HK-2 (cell line): Measurements from ENCODE around the gene TMSB10.

Source experiments
- DNase-seq: peaks from one replicate; pipeline ENCODE4 v3.0.0-alpha.2; 2018; ENCODE audit not compliant: unreplicated experiment

The TMSB10 gene

DNA sequence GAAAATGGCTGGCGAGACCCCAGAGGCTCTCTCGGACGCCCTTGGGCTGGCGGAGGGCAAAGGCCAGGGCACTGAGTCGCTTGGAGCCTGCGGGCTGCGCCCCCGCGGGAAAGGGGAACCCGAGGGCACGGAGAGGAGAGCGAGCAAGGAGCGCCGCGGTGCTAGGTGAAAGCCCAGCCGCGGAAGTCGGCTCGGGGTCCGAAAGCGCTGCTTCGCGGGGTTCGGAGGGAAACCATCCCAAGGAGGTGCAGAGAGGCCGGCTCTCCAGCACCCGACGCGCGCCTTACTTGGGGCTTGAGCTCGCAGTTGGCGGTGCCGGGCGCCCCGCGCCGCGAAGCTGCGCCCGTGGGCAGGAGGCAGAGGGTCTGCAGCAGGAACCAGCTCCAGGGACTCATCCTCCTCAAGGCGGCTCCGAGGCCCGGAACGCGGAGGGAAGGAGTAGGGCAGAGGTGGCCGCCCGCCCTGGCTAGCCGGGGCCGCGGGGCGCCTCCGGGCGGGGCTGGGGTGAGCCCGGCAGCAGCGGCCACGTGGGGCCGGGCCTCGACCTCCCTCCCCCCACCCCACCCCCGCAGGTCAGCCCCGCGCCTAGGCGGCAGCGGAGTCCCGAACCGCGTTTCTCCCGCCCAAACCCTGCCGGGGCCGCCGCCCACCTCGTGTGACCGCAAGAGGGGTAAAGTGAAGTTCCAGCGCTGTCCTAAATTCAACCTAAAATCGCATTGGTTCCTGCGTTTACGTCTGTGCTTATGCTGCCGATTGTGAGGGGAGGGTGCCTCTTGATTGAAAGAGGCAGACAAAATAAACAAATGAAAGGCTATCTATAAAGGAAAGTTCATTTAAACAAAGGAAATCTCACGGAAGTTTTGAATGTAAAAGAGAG lies 24.6 kb upstream of the TMSB10 start, which contains the start of gene TRABD2A:
TRABD2A (minus strand) TSS at position 440 of the 877 bp plus-strand sequence; CDS start at position 395, 45 bp downstream.
- peak; percentile 53 for DNase-seq

DNA sequence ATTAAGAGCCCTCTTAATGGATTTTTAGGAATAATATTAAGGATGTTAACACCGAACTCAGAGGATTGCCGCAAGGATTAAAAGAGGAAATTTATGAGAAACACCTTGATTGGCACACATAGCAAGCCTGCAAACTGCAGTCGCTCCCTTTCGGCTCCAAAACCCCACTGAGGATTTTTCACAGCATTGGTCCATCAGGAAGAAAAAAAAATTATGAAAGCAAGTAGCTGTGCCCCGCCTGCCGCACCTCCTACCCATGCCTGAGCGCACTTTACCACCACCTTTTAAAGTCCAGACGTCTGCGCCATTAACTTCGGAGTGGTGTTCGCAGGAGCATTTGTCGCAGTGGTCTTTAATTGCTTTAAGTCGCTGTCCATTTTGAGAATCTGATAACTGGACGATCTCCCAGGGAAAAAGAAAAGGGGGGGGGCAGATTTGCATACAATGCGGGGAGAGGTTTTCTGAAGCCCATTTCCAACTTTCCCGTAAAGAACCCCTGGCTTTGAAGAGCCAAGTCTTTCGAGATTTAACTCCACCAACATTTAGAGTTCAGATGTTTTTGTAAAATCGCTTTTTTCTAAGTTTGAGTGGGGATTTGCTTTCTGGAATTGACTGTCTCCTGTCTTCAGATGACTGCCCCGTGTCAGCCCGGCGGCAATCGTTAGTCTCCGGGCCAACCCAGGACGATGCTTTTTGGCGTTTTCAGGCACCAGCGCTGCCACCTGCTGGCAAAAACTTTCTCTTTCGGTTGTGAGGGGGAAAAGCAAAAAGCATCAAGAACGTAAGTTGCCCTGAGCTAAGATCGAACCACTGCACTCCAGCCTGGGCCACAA lies 23.7 kb upstream of the TMSB10 start:
- DNase-seq = peak; percentile 79

DNA sequence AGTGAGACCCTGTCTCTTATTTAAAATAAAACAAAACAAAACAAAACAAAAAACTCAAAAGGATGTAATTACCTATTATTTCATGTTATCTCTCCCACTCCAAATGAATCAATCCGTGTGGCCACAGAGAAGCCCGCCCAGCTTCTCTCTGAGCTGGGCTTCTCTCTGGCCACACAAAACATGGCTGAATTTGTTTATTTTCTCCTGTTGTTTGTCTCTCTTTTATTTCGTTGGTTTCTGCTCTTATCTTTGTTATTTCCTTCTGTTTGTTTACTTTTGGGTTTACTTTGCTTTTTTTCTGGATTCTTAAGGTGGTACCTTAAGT lies 23.1 kb upstream of the TMSB10 start:
- no peak for DNase-seq

DNA sequence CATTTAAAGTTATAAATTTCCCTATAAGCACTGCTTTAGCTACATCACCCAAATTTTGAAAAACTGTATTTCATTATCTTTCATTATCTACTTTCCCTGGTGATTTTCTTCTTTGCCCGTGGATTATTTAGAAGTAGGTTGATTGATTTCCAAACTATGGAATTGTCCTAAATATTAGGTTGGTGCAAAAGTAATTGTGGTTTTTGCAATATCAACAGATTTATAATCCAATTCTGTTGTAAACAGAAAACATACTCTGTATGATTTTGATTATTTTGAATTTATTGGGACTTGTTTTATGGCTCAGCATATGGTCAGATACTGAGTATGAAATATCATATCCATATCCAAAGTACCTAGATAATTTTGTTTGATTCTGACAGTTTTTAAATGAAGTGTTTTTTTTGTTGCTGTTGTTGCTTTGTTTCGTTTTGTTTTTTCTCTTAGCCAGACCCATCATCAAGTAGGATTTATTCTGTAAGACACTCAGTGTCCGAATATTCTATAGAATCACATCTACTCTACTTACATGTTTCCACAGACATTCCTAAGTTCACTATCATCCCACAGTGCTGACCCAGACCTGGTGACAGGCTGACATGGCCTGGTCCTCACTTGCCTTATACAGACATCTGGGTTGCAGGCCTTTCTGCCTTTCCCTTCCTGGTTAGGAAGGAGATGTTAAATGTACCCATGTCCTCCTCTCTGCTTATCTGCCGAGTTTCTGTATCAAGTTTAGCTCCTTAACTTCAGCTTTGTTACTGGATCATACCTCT lies 22.5 kb upstream of the TMSB10 start:
- no peak for DNase-seq

DNA sequence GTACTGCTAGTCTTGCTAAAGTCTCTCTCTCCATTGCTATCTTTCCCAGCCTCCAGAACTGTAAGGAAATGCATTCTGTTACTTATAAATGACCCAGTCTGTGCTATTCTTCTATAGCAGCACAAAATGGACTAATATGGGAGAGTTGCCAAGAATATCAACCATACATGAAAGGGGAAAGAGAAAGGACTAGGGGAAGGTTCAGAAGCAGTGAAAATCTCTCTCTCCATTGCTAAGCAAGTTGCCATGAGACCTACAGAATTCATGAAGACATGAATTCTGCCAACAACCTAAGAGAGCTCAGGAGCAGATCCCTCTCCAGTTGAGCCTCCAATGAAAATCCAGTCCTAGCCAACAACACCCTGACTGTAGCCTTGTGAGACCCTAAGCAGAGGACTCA lies 21.0 kb upstream of the TMSB10 start:
- no peak for DNase-seq

DNA sequence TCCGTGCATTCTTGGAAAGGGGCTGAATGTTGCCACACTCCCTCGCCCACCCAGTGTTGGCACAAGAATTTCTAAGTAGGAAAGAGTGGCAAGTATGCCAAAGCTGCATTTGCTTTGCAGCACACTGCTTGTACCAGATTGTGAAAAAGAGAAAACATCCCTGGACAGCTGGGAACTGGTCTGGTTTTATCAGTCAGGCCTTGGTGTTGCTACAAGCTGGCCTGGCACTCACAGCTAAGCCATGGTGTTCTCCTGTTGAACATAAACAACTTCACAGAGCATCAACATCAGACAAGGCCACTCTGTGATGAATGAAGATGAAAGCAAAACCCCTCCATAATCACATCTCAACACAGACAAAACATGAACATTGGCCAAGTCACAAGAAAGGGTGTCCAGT lies 20.3 kb upstream of the TMSB10 start:
- no peak for DNase-seq

GRCh38 chr2:84886791-84887190 lies 18.7 kb upstream of the TMSB10 start:
- no peak for DNase-seq

GRCh38 chr2:84888401-84889276 lies 16.8 kb upstream of the TMSB10 start:
- no peak for DNase-seq

- no peak for DNase-seq
These were observed 16.1 kb upstream of the TMSB10 start for GRCh38 chr2:84889332-84889731.

- DNase-seq = no peak
These were observed 14.0 kb upstream of the TMSB10 start for GRCh38 chr2:84891355-84892010.

DNA sequence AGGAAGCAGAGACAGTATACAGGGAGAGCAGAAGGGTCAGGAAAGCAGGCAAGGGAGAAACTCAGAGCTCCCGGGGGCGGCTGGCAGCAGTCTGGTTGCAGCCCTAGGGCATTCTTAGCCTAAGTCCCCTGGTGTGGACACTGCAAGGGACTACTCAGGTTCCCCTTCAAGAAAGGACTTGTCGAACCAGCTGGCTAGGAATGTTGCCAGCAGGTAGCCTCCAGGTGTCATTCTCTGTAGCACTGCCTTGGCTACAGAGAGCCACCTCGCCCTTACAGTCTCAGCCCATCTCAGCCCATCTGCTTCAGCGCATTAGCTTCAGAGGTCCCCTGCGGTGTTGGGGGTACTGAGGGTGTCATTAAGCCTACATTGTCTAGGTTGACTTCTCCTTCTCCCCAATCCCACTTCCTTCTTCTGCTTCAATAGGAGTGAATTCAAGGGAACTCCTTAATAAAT lies 11.3 kb upstream of the TMSB10 start:
- no peak for DNase-seq

- DNase-seq = peak; percentile 20
These were observed 10.5 kb upstream of the TMSB10 start for GRCh38 chr2:84894758-84895520.

DNA sequence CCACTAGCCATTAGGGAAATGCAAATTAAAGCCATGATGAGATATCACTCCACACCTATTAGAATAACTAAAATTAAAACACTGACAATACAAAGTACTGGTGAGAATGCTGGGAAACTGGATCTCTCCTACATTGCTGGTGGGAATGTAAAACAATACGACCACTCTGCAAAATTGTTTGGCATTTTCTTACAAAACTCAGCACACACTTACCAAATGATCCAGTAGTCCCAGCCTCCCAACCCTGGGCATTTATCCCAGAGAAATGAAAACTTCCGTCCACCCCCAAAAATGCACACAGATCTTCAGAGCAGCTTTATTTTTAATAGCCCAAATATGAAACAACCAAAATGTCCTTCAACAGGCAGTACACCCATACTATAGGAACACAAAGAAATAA lies 8.9 kb upstream of the TMSB10 start:
- DNase-seq = no peak

DNA sequence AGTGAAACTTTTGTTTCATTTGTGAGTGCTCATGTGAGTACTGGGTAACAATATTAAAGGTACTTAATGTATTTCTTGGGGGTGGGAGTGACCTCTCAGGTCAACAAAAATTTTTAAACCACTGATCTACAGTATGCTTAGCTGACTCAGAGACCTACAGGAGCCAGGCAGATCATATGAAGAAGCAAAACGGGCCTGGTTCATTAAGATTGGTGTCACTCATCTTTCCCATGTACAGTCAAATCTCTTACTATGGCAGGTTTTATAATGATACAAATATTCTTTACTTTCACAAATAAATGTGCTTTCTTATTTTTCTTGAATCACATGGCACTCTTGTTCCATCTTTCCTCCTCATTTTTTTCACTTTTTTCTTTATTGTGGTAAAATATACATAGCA lies 7.7 kb upstream of the TMSB10 start:
- no peak for DNase-seq

DNA sequence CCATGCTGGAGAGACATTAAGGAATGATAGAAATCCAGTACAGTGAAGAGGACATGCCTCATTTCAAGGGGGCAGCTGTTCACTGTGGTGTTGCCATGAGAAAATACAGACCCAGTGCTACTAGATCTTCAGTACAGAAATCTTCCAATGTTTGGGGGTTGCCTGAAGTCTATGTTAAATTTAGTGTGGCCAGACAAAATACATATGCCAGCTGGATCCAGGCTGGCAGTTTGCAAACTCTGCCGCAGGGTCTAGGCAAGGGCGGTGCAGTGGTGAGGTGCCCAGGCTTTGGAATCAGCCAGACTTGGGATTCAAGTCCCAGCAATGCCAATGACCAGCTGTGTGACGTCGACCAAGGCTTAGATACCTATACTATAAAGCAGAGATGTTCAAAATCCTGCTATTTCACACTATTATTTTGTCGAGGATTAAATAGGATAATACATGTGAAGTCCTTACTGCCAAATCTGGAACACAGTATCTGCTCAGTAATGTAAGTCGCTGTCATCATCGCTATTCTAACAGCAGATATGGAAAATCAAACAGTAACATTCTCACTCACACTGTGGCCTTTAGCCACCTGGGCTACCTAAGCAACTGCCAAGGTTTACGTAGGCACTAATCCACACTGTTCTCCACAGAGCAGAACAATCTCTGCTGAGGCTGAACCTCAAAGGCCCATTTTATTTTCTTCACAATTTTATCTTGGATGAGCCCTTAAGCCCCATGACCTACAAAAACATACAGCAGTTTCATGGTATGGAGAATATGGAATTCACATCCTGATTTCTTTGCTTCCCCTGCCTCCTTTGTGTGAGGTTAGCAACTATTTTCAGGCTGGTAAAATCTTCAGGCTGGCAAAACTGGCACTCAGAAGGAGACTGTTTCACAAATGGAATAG lies 5.9 kb upstream of the TMSB10 start:
- no peak for DNase-seq

GRCh38 chr2:84900971-84901370 lies 4.5 kb upstream of the TMSB10 start:
- no peak for DNase-seq

GRCh38 chr2:84901593-84902120 lies 3.8 kb upstream of the TMSB10 start:
- DNase-seq = peak; percentile 26

- DNase-seq = no peak
These were observed 2.9 kb upstream of the TMSB10 start for GRCh38 chr2:84902526-84902925.
